HEK293 (cell line): Measurements from ENCODE around the gene CCDC78.

Experiments used
- CTCF ChIA-PET: fragments of 350-600 bp; formaldehyde crosslinking; extraction: SDS; loops from one replicate; lab custom pipeline; 2021; ENCODE audit warnings: antibody characterized with exemption; lab: Yijun Ruan, JAX
- POLR2A ChIA-PET: fragments of 300-600 bp; formaldehyde crosslinking; extraction: SDS; loops from one replicate; lab custom pipeline; 2020; ENCODE audit warnings: antibody characterized with exemption, inconsistent platforms; lab: Yijun Ruan, JAX
- H3K27ac ChIP-seq: fragments of 200-500 bp; sonication (Bioruptor generic); 2 replicates; pipeline ENCODE4 v1.5.1; 2014; ENCODE audit warnings: low read depth, low read length, control low read depth, inconsistent platforms; ENCODE audit errors: extremely low read depth
- H3K36me3 ChIP-seq, 2 experiments: fragments of 200-500 bp in 1 of 2; sonication (Bioruptor generic) in 1 of 2; 1 replicate in 1 of 2; 2 replicates in 1 of 2; pipeline ENCODE4 v1.5.1; 2014 to 2017; ENCODE audit warnings: inconsistent platforms in 2 of 2, low read length in 2 of 2; ENCODE audit not compliant: control insufficient read depth in 2 of 2, insufficient read depth in 1 of 2
- H3K4me1 ChIP-seq: fragments of 200-500 bp; sonication (Bioruptor generic); 2 replicates; pipeline ENCODE4 v1.5.1; 2014; ENCODE audit warnings: mild to moderate bottlenecking, low read length, inconsistent platforms; ENCODE audit not compliant: control insufficient read depth, insufficient read depth
- H3K4me3 ChIP-seq: 2 replicates; pipeline ENCODE4 v1.5.1; 2011; ENCODE audit warnings: low read depth, mild to moderate bottlenecking, control low read depth, low read length, moderate library complexity
- H3K9me3 ChIP-seq: fragments of 200-500 bp; sonication (Bioruptor generic); 2 replicates; pipeline ENCODE4 v1.5.1; 2014; ENCODE audit warnings: low read depth, low read length, inconsistent platforms; ENCODE audit not compliant: control insufficient read depth, insufficient read depth
- BCL11A ChIP-seq: fragments of 450-650 bp; formaldehyde crosslinking; IDR thresholded peaks from 2 replicates; pipeline ENCODE4 v1.5.1; 2016; ENCODE audit warnings: low read depth, missing biosample characterization, missing genetic modification characterization
- BCL11B ChIP-seq: fragments of 450-650 bp; formaldehyde crosslinking; IDR thresholded peaks from 2 replicates; pipeline ENCODE4 v1.5.1; 2016; ENCODE audit warnings: low read depth, missing biosample characterization, missing genetic modification characterization
- GLI4 ChIP-seq: fragments of 450-650 bp; formaldehyde crosslinking; IDR thresholded peaks from 2 replicates; pipeline ENCODE4 v1.5.1; 2016; ENCODE audit warnings: missing biosample characterization, missing genetic modification characterization
- GLIS2 ChIP-seq: fragments of 450-650 bp; formaldehyde crosslinking; IDR thresholded peaks from 2 replicates; pipeline ENCODE4 v1.5.1; 2016; ENCODE audit warnings: missing biosample characterization, missing genetic modification characterization
- HIC1 ChIP-seq: fragments of 450-650 bp; formaldehyde crosslinking; IDR thresholded peaks from 2 replicates; pipeline ENCODE4 v1.5.1; 2016; ENCODE audit warnings: missing biosample characterization, missing genetic modification characterization
- INSM2 ChIP-seq: fragments of 450-650 bp; formaldehyde crosslinking; IDR thresholded peaks from 2 replicates; pipeline ENCODE4 v1.5.1; 2016; ENCODE audit warnings: missing biosample characterization, missing genetic modification characterization
- KLF10 ChIP-seq: fragments of 450-650 bp; IDR thresholded peaks from 2 replicates; pipeline ENCODE4 v1.5.1; 2018; ENCODE audit warnings: missing biosample characterization, mild to moderate bottlenecking, missing genetic modification characterization
- KLF17 ChIP-seq: fragments of 450-650 bp; formaldehyde crosslinking; IDR thresholded peaks from 2 replicates; pipeline ENCODE4 v1.5.1; 2016; ENCODE audit warnings: missing biosample characterization, missing genetic modification characterization
- PBX3 ChIP-seq: sonication (generic); formaldehyde crosslinking; IDR thresholded peaks from 2 replicates; pipeline ENCODE4 v1.8.1; 2022; ENCODE audit warnings: mild to moderate bottlenecking, moderate library complexity, missing genetic modification reagents
- ZBTB6 ChIP-seq: fragments of 450-650 bp; formaldehyde crosslinking; IDR thresholded peaks from 2 replicates; pipeline ENCODE4 v1.5.1; 2017; ENCODE audit warnings: missing biosample characterization, missing genetic modification characterization
- ZNF274 ChIP-seq, 2 experiments: fragments of 200-500 bp in 1 of 2; fragments of 450-650 bp in 1 of 2; sonication (Bioruptor generic) in 1 of 2; formaldehyde crosslinking in 1 of 2; IDR thresholded peaks; 2 replicates each; pipeline versions ENCODE4 v1.5.1 to v1.6.1; 2014 to 2016; ENCODE audit warnings: borderline replicate concordance in 1 of 2, inconsistent platforms in 1 of 2, low read length in 1 of 2, missing biosample characterization in 1 of 2, missing genetic modification characterization in 1 of 2
- ZNF324 ChIP-seq: fragments of 450-650 bp; formaldehyde crosslinking; IDR thresholded peaks from 2 replicates; pipeline ENCODE4 v1.5.1; 2016; ENCODE audit warnings: missing biosample characterization, missing genetic modification characterization
- ZNF48 ChIP-seq: fragments of 450-650 bp; formaldehyde crosslinking; IDR thresholded peaks from 2 replicates; pipeline ENCODE4 v1.5.1; 2016; ENCODE audit warnings: missing biosample characterization, missing genetic modification characterization
- ZNF488 ChIP-seq: fragments of 450-650 bp; formaldehyde crosslinking; IDR thresholded peaks from 2 replicates; pipeline ENCODE4 v1.5.1; 2016; ENCODE audit warnings: missing biosample characterization, missing genetic modification characterization
- ZNF510 ChIP-seq: fragments of 450-650 bp; formaldehyde crosslinking; IDR thresholded peaks from 2 replicates; pipeline ENCODE4 v1.5.1; 2018; ENCODE audit warnings: mild to moderate bottlenecking, missing genetic modification characterization, missing biosample characterization; ENCODE audit not compliant: insufficient replicate concordance
- ZNF571 ChIP-seq: fragments of 450-650 bp; formaldehyde crosslinking; IDR thresholded peaks from 2 replicates; pipeline ENCODE4 v1.5.0; 2017; ENCODE audit warnings: missing biosample characterization, missing genetic modification characterization
- ZNF76 ChIP-seq: fragments of 450-650 bp; formaldehyde crosslinking; IDR thresholded peaks from 2 replicates; pipeline ENCODE4; 2016; ENCODE audit warnings: low read depth, missing biosample characterization, missing genetic modification characterization, borderline replicate concordance

The CCDC78 gene

GRCh38 chr16:674968-675883 is 51.0 kb downstream of the CCDC78 start, which contains the start of gene RHBDL1 (continued):
- TF ChIP-seq ZNF76 (no peak), ZNF571 (tag by site-specific recombination) (no peak), PBX3 (CRISPR knock-in tag) (peak; percentile 22; the same call in 1 of the 2 replicates), ZBTB6 (no peak), BCL11A (no peak; the same call in 1 of the 2 replicates), ZNF488 (tag by site-specific recombination) (no peak), KLF10 (tag by site-specific recombination) (peak; percentile 63), INSM2 (tag by site-specific recombination) (0 out of 2 replicates have a peak, but pooled peaks have one; percentile 11), KLF17 (tag by site-specific recombination) (0 out of 2 replicates have a peak, but pooled peaks have one; percentile 26), ZNF274 (IDR thresholded peaks at IDR 0.05; ENCODE audit: low read length) (no peak), ZNF274 (tag by site-specific recombination; IDR thresholded peaks at IDR 0.05; ENCODE audit: borderline replicate concordance) (no peak), GLIS2 (tag by site-specific recombination) (0 out of 2 replicates have a peak, but pooled peaks have one; percentile 10), GLI4 (tag by site-specific recombination) (no peak), ZNF48 (tag by site-specific recombination) (no peak), ZNF324 (tag by site-specific recombination) (no peak)
- TF ChIP-seq, all 188 proteins: peak for 17

- H3K9me3 ChIP-seq: no peaks in the 10 kb centered on the region
- no peak overlapping the region for H3K27ac ChIP-seq
- peak; percentile 78 for TF ChIP-seq BCL11B (tag by site-specific recombination)
- TF ChIP-seq ZNF510 (tag by site-specific recombination): no peak
- peak; percentile 60 for TF ChIP-seq HIC1
- H3K4me1 ChIP-seq: peaks cover 5% of the 10 kb centered on the region; the same call in 1 of the 2 replicates
- CTCF ChIA-PET: interaction anchor here (1.4 kb wide), 1 partner anchor 10 kb away, joined by 8 read pairs; no protein-coding TSS in a partner anchor
- POLR2A ChIA-PET: interaction anchor here (1.2 to 2.6 kb wide), 5 partner anchors 8 to 16 kb away, joined by 3 to 10 read pairs (median 6); partner anchors contain the start of genes JMJD8 and WDR24
- peaks cover 0 to 58% of the 10 kb centered on the region in 2 experiments; a peak in 1 of 3 replicates for H3K36me3 ChIP-seq
- H3K4me3 ChIP-seq: no peak overlapping the region
Measured at GRCh38 chr16:674214-674881, 51.9 kb downstream of the CCDC78 start.
